ENCODE data around the gene TRAPPC6A.

Gene TRAPPC6A

GRCh38 chr19:45126654-45127053 lies 51.4 kb downstream of the TRAPPC6A start:
- H3K27ac ChIP-seq = no peak overlapping the region

GRCh38 chr19:45125975-45126493 lies 52.0 kb downstream of the TRAPPC6A start:
- peak; percentile 34 to 43 for TF ChIP-seq CTCF (IDR thresholded peaks at IDR 0.05)
- peaks cover 0 to 26% (median 0%) of the 10 kb centered on the region in 4 donors for H3K4me1 ChIP-seq
- no peaks in the 10 kb centered on the region for H3K36me3 ChIP-seq
- peak in 1 of 2 donors; percentile 25 for DNase-seq
- no peaks in the 10 kb centered on the region for H3K9me3 ChIP-seq
- intact Hi-C loops (cut with DNase I; ENCODE audit: low total_unique reads) = no loop called here
- no peak overlapping the region for H3K27ac ChIP-seq
- no peak overlapping the region for H3K4me3 ChIP-seq
- H3K27me3 ChIP-seq = no peaks in the 10 kb centered on the region

More at GRCh38 chr19:45126654-45127053, 51.4 kb downstream of the TRAPPC6A start:
- Histone ChIP-seq H3K4me1 (peaks cover 0 to 26% (median 0%) of the 10 kb centered on the region in 4 donors), H3K4me3 (no peak overlapping the region), H3K9me3 (no peaks in the 10 kb centered on the region), H3K27me3 (no peaks in the 10 kb centered on the region), H3K36me3 (no peaks in the 10 kb centered on the region)
- intact Hi-C loops (cut with DNase I; ENCODE audit: low total_unique reads) = no loop called here
- DNase-seq = no peak
- no peak for TF ChIP-seq CTCF (IDR thresholded peaks at IDR 0.05)

GRCh38 chr19:45125360-45125759 lies 52.7 kb downstream of the TRAPPC6A start:
- Histone ChIP-seq H3K27ac (no peak overlapping the region), H3K36me3 (no peaks in the 10 kb centered on the region), H3K4me3 (no peak overlapping the region), H3K9me3 (no peaks in the 10 kb centered on the region), H3K27me3 (no peaks in the 10 kb centered on the region), H3K4me1 (peaks cover 0 to 26% (median 0%) of the 10 kb centered on the region in 4 donors)
- TF ChIP-seq CTCF (IDR thresholded peaks at IDR 0.05) = no peak
- DNase-seq = no peak
- intact Hi-C loops (cut with DNase I; ENCODE audit: low total_unique reads) = no loop called here

GRCh38 chr19:45124021-45124420 lies 54.0 kb downstream of the TRAPPC6A start:
- Histone ChIP-seq H3K9me3 (no peaks in the 10 kb centered on the region), H3K27ac (no peak overlapping the region), H3K4me3 (no peak overlapping the region), H3K36me3 (no peaks in the 10 kb centered on the region), H3K27me3 (no peaks in the 10 kb centered on the region), H3K4me1 (peaks cover 0 to 28% (median 0%) of the 10 kb centered on the region in 4 donors)
- TF ChIP-seq CTCF (IDR thresholded peaks at IDR 0.05) = no peak
- intact Hi-C loops (cut with DNase I; ENCODE audit: low total_unique reads) = no loop called here
- DNase-seq = no peak

GRCh38 chr19:45123440-45123850 lies 54.6 kb downstream of the TRAPPC6A start:
- H3K36me3 ChIP-seq = no peaks in the 10 kb centered on the region
- intact Hi-C loops (cut with DNase I; ENCODE audit: low total_unique reads) = no loop called here
- TF ChIP-seq CTCF (IDR thresholded peaks at IDR 0.05) = no peak
- no peaks in the 10 kb centered on the region for H3K9me3 ChIP-seq
- no peaks in the 10 kb centered on the region for H3K27me3 ChIP-seq
- H3K4me1 ChIP-seq = peaks cover 0 to 31% (median 0%) of the 10 kb centered on the region in 4 donors
- no peak overlapping the region for H3K27ac ChIP-seq
- DNase-seq = no peak
- no peak overlapping the region for H3K4me3 ChIP-seq

GRCh38 chr19:45122832-45123231 lies 55.2 kb downstream of the TRAPPC6A start:
- Histone ChIP-seq H3K36me3 (no peaks in the 10 kb centered on the region), H3K9me3 (no peaks in the 10 kb centered on the region), H3K4me3 (no peak overlapping the region), H3K4me1 (peaks cover 0 to 37% (median under 1%) of the 10 kb centered on the region in 4 donors), H3K27me3 (no peaks in the 10 kb centered on the region), H3K27ac (no peak overlapping the region)
- intact Hi-C loops (cut with DNase I; ENCODE audit: low total_unique reads) = no loop called here
- no peak for TF ChIP-seq CTCF (IDR thresholded peaks at IDR 0.05)
- DNase-seq = no peak
